Inferior parietal cortex (tissue), 1 donor: ENCODE data around the gene RBM15.

ENCODE experiments used
- DNase-seq: peaks from one replicate; pipeline ENCODE4 v3.0.0-alpha.2; 2016; ENCODE audit errors: extremely low spot score

RBM15 gene

DNA sequence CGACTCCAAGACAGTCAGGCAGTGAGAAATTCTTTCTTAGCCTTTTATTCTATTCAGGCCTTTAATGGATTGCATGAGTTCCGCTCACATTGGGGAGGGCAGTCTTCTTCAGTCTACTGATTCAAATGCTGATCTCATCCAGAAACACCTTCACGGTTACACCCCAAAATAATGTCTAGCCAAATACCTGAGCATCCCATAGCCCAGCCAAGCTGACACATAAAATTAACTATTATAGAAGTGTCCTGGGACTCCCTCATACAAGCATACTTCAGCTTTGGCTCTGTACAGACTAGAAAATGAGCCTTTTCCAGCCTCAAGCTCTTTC lies 55.3 kb downstream of the RBM15 start:
- DNase-seq = no peak
